ENCODE results near the gene CDC20B. TPM values are rescaled to one million over a fixed set of nuclear protein-coding genes. Genes with fewer than 3 reads are reported as not detected.

The CDC20B gene
- total and polyA plus RNA-seq, 8 donors: not detected

DNA sequence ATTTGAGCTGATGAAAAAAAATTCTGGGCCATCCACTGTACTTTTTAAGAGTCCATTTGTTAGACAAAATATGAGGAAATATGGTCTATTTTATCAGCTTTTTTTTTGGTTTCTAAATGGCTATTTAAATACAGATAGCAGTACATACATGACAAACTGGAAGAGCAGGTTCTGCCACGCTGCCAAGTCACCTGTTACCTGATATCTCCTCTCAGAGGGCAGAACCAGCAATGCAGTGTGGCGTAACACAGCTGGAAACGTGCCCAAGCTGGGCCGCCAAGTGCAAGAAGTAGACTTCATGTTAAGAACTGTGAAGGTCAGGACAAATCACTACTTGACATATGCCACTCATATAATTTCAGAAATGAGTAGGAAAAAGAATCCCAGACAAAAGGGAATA lies 46.0 kb upstream of the CDC20B start:
- H3K27ac ChIP-seq: peak overlapping the region in 2 of 4 donors; percentile 62 to 72
- FAIRE-seq (no peak), ATAC-seq (peak; percentile 95 to 99 (median 96)), DNase-seq (peak; percentile 89 to 94 (median 92))
- no peaks in the 10 kb centered on the region for H3K9me3 ChIP-seq
- TF ChIP-seq, protein P1, sequence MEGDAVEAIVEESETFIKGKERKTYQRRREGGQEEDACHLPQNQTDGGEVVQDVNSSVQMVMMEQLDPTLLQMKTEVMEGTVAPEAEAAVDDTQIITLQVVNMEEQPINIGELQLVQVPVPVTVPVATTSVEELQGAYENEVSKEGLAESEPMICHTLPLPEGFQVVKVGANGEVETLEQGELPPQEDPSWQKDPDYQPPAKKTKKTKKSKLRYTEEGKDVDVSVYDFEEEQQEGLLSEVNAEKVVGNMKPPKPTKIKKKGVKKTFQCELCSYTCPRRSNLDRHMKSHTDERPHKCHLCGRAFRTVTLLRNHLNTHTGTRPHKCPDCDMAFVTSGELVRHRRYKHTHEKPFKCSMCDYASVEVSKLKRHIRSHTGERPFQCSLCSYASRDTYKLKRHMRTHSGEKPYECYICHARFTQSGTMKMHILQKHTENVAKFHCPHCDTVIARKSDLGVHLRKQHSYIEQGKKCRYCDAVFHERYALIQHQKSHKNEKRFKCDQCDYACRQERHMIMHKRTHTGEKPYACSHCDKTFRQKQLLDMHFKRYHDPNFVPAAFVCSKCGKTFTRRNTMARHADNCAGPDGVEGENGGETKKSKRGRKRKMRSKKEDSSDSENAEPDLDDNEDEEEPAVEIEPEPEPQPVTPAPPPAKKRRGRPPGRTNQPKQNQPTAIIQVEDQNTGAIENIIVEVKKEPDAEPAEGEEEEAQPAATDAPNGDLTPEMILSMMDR (IDR thresholded peaks at IDR 0.05): no peak
- no peaks in the 10 kb centered on the region for H3K36me3 ChIP-seq
- 10 to 15% methylated on average over 4 of the region's 4 CpGs for WGBS, 2 donors
- H3K4me3 ChIP-seq: no peak overlapping the region
- intact Hi-C loops (cut with DNase I): no loop called here
- no peaks in the 10 kb centered on the region for H3K27me3 ChIP-seq
- H3K4me1 ChIP-seq: peaks cover 12 to 17% (median 16%) of the 10 kb centered on the region in 3 donors

DNA sequence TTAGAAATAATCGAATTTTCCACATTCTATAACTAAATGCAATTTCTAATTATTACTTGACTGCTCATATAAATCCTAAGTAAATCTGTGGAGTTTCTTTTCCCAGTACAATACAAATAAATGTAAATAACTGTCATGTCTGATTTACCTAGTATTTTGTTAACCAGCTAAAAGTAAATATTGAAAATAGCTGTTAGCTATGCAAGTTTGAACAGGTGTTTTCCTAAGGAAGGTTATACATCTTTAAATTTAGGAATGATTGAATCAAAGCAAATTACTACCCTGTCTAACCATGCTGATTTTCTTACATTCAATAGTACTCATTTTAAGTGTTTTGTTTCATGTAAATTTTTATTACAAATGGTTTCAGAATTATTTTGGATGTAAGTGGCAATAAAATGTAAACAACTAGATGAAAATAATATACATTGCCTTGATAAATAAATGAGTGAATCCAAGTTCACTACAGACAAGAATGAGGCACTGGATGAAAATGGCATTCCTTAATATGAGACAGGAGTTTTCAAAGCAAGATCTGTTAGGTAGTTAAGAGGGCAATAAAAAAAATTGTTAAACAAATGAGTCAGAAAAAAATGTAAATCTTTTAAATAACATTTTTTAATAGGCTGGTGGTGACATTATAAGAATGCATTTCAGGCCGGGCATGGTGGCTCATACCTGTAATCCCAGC lies 38.4 kb upstream of the CDC20B start:
- intact Hi-C loops (cut with DNase I): no loop called here
- H3K4me3 ChIP-seq: no peak overlapping the region
- H3K9me3 ChIP-seq: no peaks in the 10 kb centered on the region
- ATAC-seq (peak in 1 of 4 donors; percentile 20), FAIRE-seq (no peak), DNase-seq (no peak)
- no peak overlapping the region for H3K27ac ChIP-seq
- H3K27me3 ChIP-seq: no peaks in the 10 kb centered on the region
- no peaks in the 10 kb centered on the region for H3K36me3 ChIP-seq
- no peaks in the 10 kb centered on the region for H3K4me1 ChIP-seq
- WGBS, 2 donors: 65 to 78% methylated on average over 2 of the region's 2 CpGs
- TF ChIP-seq, protein P1 (IDR thresholded peaks at IDR 0.05): no peak

DNA sequence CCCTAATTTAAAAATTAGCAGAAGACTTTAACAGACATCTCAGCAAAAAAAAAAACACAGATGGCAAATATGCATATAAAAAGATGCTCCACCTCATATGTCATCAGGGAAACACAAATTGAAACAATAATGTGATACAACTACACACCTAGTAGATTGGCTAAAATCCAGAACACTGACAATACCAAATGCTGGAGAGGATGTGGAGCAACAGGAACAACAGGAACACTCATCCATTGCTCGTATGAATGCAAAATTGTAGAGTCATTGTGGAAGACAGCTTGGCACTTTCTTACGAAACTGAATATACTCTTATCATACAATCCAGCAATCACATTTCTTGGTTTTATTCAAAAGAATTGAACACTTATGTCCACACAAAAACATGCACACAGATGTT lies 32.0 kb upstream of the CDC20B start:
- Histone ChIP-seq H3K27me3 (no peaks in the 10 kb centered on the region), H3K4me3 (no peak overlapping the region), H3K27ac (no peak overlapping the region), H3K9me3 (no peaks in the 10 kb centered on the region), H3K4me1 (no peaks in the 10 kb centered on the region), H3K36me3 (no peaks in the 10 kb centered on the region)
- no peak for DNase-seq
- intact Hi-C loops (cut with DNase I): no loop called here
- 69 to 80% methylated on average over 2 of the region's 2 CpGs for WGBS, 2 donors
- TF ChIP-seq, protein P1 (IDR thresholded peaks at IDR 0.05): no peak
- no peak for FAIRE-seq
- ATAC-seq: no peak

DNA sequence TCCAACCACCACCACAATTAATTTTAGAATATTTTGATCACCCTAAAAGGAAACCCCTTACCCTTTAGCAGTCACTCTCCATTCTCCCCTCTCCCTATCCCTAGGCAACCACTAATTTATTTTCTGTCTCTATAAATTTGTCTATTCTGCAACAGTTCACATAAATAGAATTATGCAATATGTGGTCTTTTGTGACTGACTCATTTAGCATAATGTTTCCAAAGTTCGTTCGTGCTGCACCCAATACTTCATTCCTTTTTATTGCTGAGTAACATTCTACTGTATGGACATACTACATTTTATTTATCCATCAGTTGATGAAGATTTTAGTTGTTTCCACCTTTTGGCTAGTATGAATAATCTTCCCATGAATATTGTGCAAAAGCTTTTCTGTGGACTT lies 18.2 kb upstream of the CDC20B start:
- Histone ChIP-seq H3K4me3 (no peak overlapping the region), H3K4me1 (peaks cover 0 to 12% (median 10%) of the 10 kb centered on the region in 3 donors), H3K36me3 (no peaks in the 10 kb centered on the region), H3K27me3 (no peaks in the 10 kb centered on the region), H3K9me3 (no peaks in the 10 kb centered on the region), H3K27ac (no peak overlapping the region)
- DNase-seq (no peak), ATAC-seq (no peak), FAIRE-seq (no peak)
- intact Hi-C loops (cut with DNase I): no loop called here
- TF ChIP-seq, protein P1 (IDR thresholded peaks at IDR 0.05): no peak
- 85 to 90% methylated on average over 2 of the region's 2 CpGs for WGBS, 2 donors

Measured in pancreas (tissue), 10 donors.